SU-DHL-6 (cell line): ENCODE results near the gene SPAG9.

Source experiments
- H2AFZ ChIP-seq: fragments of 200-600 bp; sonication (generic); 2 replicates; pipeline ENCODE4 v1.6.1; 2014; ENCODE audit warnings: low read depth, mild to moderate bottlenecking, moderate library complexity, mixed read lengths, antibody characterized with exemption, low read length; ENCODE audit not compliant: severe bottlenecking
- H3F3A ChIP-seq: fragments of 200-600 bp; shearing (Covaris generic); 2 replicates; pipeline ENCODE4 v1.6.0; 2016; ENCODE audit warnings: antibody characterized with exemption, mild to moderate bottlenecking; ENCODE audit not compliant: insufficient read depth
- H3K27ac ChIP-seq: fragments of 200-600 bp; sonication (generic); 2 replicates; pipeline ENCODE4 v1.5.1; 2016; ENCODE audit warnings: low read depth, mild to moderate bottlenecking, low read length, moderate library complexity, mixed read lengths
- H3K27me3 ChIP-seq: fragments of 200-600 bp; sonication (generic), shearing (Covaris generic); 2 replicates; pipeline ENCODE4 v1.6.0; 2014; ENCODE audit warnings: mild to moderate bottlenecking, low read length
- H3K36me3 ChIP-seq: fragments of 200-600 bp; sonication (generic); 2 replicates; pipeline ENCODE4 v1.6.1; 2014; ENCODE audit warnings: mild to moderate bottlenecking, low read length, mixed read lengths
- H3K4me2 ChIP-seq: fragments of 300-600, 200-600 bp; shearing (Covaris generic), sonication (generic); 2 replicates; pipeline ENCODE4 v1.6.0; 2014; ENCODE audit warnings: low read length, low read depth, mild to moderate bottlenecking; ENCODE audit not compliant: poor library complexity, severe bottlenecking
- H3K4me3 ChIP-seq: fragments of 200-600 bp; sonication (generic); 2 replicates; pipeline ENCODE4 v1.5.1; 2014; ENCODE audit warnings: antibody characterized with exemption, low read length, mild to moderate bottlenecking, mixed read lengths; ENCODE audit not compliant: insufficient read depth, poor library complexity, severe bottlenecking
- H3K79me2 ChIP-seq: fragments of 200-600 bp; sonication (generic); 2 replicates; pipeline ENCODE4 v1.6.1; 2014; ENCODE audit warnings: mild to moderate bottlenecking, low read length, moderate library complexity; ENCODE audit not compliant: insufficient read depth
- H3K9ac ChIP-seq: fragments of 200-600 bp; sonication (generic); 2 replicates; pipeline ENCODE4 v1.7.0; 2014; ENCODE audit warnings: mild to moderate bottlenecking, low read length
- H3K9me2 ChIP-seq: fragments of 200-600 bp; sonication (generic); replicated peaks from 2 replicates; pipeline ENCODE4 v1.6.1; 2014; ENCODE audit warnings: low read length; ENCODE audit not compliant: insufficient read depth
- H3K9me3 ChIP-seq: fragments of 200-600 bp; sonication (generic); 2 replicates; pipeline ENCODE4 v1.6.1; 2014; ENCODE audit warnings: low read length, mixed read lengths; ENCODE audit not compliant: insufficient read depth
- H4K20me1 ChIP-seq: fragments of 200-600 bp; sonication (generic); 2 replicates; pipeline ENCODE4 v1.6.1; 2014; ENCODE audit warnings: low read depth, mild to moderate bottlenecking, antibody characterized with exemption, low read length, moderate library complexity, mixed read lengths
- CTCF ChIP-seq: fragments of 200-600 bp; sonication (generic); IDR thresholded peaks from one replicate; pipeline ENCODE4 v1.5.1; 2017; ENCODE audit warnings: antibody characterized with exemption, mild to moderate bottlenecking, low read length, moderate library complexity; ENCODE audit not compliant: insufficient read depth, poor library complexity, severe bottlenecking
- EZH2phosphoT487 ChIP-seq: fragments of 200-600 bp; sonication (generic), shearing (Covaris generic); conservative IDR thresholded peaks from 2 replicates; pipeline ENCODE4 v1.6.1; 2018; ENCODE audit warnings: mild to moderate bottlenecking, antibody characterized with exemption, low read length, moderate library complexity, mixed read lengths

SPAG9 gene

GRCh38 chr17:50920891-50921586 is 199.6 kb downstream of the SPAG9 start:
- TF ChIP-seq CTCF = no peak
- TF ChIP-seq EZH2phosphoT487 = no peak
- no peak overlapping the region for H3K27ac ChIP-seq
- H3K79me2 ChIP-seq = no peaks in the 10 kb centered on the region
- H3K9me2 ChIP-seq = no peaks in the 10 kb centered on the region
- H3K4me2 ChIP-seq = no peak overlapping the region
- H3F3A ChIP-seq = no peaks in the 10 kb centered on the region
- H3K9me3 ChIP-seq = no peaks in the 10 kb centered on the region
- no peak overlapping the region for H3K9ac ChIP-seq
- no peak overlapping the region for H3K4me3 ChIP-seq
- H3K27me3 ChIP-seq = no peaks in the 10 kb centered on the region
- no peaks in the 10 kb centered on the region for H4K20me1 ChIP-seq
- no peak overlapping the region for H2AFZ ChIP-seq
- no peaks in the 10 kb centered on the region for H3K36me3 ChIP-seq

- H3K79me2 ChIP-seq = no peaks in the 10 kb centered on the region
- no peak overlapping the region for H3K4me2 ChIP-seq
- H3K9me3 ChIP-seq = no peaks in the 10 kb centered on the region
- H2AFZ ChIP-seq = no peak overlapping the region
- H3K4me3 ChIP-seq = no peak overlapping the region
- H3K9me2 ChIP-seq = no peaks in the 10 kb centered on the region
- TF ChIP-seq CTCF = no peak
- TF ChIP-seq EZH2phosphoT487 = no peak
- H3F3A ChIP-seq = no peaks in the 10 kb centered on the region
- no peaks in the 10 kb centered on the region for H3K27me3 ChIP-seq
- no peaks in the 10 kb centered on the region for H4K20me1 ChIP-seq
- no peak overlapping the region for H3K9ac ChIP-seq
- no peaks in the 10 kb centered on the region for H3K36me3 ChIP-seq
- no peak overlapping the region for H3K27ac ChIP-seq
Measured at GRCh38 chr17:50920041-50920410, 200.6 kb downstream of the SPAG9 start.

- TF ChIP-seq EZH2phosphoT487 (no peak), CTCF (no peak)
- H3K9me3 ChIP-seq = no peaks in the 10 kb centered on the region
- H3K9me2 ChIP-seq = no peaks in the 10 kb centered on the region
- H3K36me3 ChIP-seq = no peaks in the 10 kb centered on the region
- no peaks in the 10 kb centered on the region for H3F3A ChIP-seq
- H2AFZ ChIP-seq = no peak overlapping the region
- no peak overlapping the region for H3K27ac ChIP-seq
- H3K79me2 ChIP-seq = no peaks in the 10 kb centered on the region
- no peak overlapping the region for H3K9ac ChIP-seq
- no peaks in the 10 kb centered on the region for H4K20me1 ChIP-seq
- no peak overlapping the region for H3K4me3 ChIP-seq
- H3K27me3 ChIP-seq = no peaks in the 10 kb centered on the region
- no peak overlapping the region for H3K4me2 ChIP-seq
Measured at GRCh38 chr17:50919321-50920040, 201.2 kb downstream of the SPAG9 start.
